Measurements from ENCODE around the gene SIL1. TPM values are rescaled to one million over a fixed set of nuclear protein-coding genes. Genes with fewer than 3 reads are reported as not detected.

The SIL1 gene
- total RNA-seq, 1 donor from 2014 or later, result 31.1 TPM

DNA sequence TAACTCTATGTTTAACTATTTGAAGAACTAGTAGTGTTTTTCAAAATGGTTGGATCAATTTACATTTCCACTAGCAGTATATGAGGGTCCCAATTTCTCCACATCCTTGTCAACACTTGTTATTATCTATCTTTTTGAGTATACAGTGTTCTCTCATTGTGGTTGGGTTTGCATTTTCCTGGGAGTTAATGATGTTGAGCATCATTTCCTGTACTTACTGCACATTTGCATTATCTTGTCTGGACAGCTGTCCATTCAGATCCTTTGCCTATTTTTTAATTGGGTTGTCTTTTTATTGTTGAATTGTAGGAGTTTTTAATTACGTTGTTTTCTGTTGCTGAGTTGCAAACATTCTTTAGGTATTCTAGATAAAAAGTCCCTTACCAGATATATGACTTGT, 219.6 kb downstream of the SIL1 start:
- Mint-ChIP-seq H3K4me1 (peaks cover 33% of the 10 kb centered on the region), H3K4me3 (no peak overlapping the region), H3K9me3 (no peaks in the 10 kb centered on the region), H3K27ac (no peak overlapping the region), H3K36me3 (ENCODE audit: low read depth) (no peaks in the 10 kb centered on the region), H3K27me3 (no peaks in the 10 kb centered on the region)
- DNase-seq, result no peak
- intact Hi-C loops (cut with micrococcal nuclease), result no loop called here

DNA sequence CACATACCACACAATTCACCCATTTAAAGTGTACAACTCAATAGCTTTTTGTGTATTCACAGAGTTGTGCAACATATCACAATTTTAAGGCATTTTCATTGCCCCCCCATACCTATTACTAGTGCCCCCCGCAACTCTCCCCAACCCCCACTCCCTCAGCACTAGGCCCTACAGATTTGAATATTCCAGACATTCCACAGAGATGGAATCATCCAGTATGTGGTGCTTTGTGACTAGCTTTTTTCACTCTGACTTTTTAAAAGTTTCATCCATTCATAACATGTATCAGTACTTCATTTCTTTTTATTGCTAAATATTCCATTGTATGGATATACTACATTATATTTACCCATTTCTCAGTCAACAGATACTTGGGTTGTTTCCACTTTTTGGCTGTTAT, 220.1 kb downstream of the SIL1 start:
- H3K27me3 Mint-ChIP-seq, result no peaks in the 10 kb centered on the region
- H3K4me3 Mint-ChIP-seq, result no peak overlapping the region

DNA sequence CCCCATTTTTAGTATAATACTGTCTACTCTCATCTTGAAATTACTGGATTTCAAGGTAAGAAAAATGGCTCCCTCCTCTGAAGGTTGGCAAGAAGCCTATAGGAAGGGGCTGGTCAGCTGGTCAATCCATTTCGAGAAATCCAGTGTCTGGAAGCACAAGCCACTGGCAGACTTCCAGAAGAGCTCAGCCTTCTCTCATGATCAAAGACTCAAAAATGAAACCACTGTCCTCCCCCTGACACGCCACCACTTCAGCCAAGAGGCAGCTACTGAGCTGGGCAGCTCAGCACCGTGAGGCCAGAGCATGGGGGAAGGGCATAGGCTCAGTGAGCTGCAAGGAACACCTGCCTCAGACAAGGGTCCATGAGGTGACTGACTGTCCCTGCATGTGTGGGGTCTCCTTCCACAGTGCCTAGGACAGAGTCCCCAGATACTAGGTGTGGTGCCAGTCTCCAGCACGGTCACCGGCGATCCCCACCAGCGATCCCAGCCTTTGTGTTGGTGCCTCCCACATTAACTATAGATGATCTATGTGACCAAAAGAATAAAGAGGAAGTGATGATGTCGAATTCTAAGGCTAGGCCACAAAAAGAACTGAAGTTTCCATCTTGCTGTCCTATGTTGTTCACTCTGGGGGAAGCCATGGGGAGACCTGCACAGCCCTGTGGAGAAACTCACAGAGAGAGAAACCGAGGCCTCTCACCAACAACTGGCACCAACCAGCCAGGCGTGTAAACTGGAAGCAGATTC, 222.9 kb downstream of the SIL1 start:
- Mint-ChIP-seq H3K9me3 (no peaks in the 10 kb centered on the region), H3K4me1 (peaks cover 16% of the 10 kb centered on the region), H3K36me3 (ENCODE audit: low read depth) (no peaks in the 10 kb centered on the region), H3K4me3 (no peak overlapping the region), H3K27ac (no peak overlapping the region), H3K27me3 (no peaks in the 10 kb centered on the region)
- no peak for DNase-seq
- intact Hi-C loops (cut with micrococcal nuclease), result no loop called here

More for the DNA sequence above, 220.1 kb downstream of the SIL1 start:
- intact Hi-C loops (cut with micrococcal nuclease), result no loop called here
- H3K4me1 Mint-ChIP-seq, result peaks cover 33% of the 10 kb centered on the region
- no peak overlapping the region for H3K27ac Mint-ChIP-seq
- H3K9me3 Mint-ChIP-seq, result no peaks in the 10 kb centered on the region
- no peaks in the 10 kb centered on the region for H3K36me3 Mint-ChIP-seq (ENCODE audit: low read depth)
- DNase-seq, result no peak

DNA sequence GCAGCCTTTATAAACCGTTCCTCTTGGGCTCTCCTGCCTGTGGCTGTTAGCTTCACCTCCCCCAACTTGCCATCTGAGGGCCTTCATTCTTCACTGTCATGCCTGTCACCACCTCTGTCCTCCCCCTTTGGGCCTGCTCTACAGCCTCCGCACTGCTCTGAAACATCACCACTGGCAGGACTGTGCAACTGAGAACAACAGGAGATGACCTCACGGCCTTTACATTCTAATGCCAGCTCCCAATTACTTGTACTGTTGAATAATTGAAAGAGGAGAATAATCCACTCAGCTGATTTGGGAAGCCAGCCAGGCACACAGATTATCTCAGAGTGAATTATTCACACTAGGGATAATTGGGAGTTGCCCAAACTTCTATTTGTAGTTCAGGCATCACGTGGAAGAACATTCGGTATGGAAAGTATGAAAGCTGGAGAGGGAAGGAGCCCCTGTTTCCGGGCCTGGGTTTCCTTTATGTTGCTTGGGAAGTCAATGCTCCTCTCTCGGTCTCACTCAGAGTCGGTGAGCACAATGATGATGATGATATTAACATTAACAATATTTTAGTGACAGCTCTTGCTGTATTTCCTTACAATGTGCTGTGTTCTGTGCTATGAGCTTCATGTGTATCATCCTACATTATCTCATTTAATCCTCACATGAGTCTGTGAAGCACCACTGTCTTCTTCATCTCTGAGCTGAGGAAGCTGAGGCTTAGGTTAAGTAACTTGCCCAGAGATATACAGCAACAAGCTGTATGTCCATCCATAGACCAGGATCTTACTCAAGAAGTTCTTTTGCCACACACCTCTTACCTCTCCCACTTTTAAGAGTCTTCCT, 223.7 kb downstream of the SIL1 start:
- Mint-ChIP-seq H3K9me3 (no peaks in the 10 kb centered on the region), H3K27me3 (no peaks in the 10 kb centered on the region), H3K27ac (no peak overlapping the region), H3K36me3 (ENCODE audit: low read depth) (no peaks in the 10 kb centered on the region), H3K4me1 (peaks cover 8% of the 10 kb centered on the region), H3K4me3 (no peak overlapping the region)
- no peak for DNase-seq
- intact Hi-C loops (cut with micrococcal nuclease), result no loop called here

DNA sequence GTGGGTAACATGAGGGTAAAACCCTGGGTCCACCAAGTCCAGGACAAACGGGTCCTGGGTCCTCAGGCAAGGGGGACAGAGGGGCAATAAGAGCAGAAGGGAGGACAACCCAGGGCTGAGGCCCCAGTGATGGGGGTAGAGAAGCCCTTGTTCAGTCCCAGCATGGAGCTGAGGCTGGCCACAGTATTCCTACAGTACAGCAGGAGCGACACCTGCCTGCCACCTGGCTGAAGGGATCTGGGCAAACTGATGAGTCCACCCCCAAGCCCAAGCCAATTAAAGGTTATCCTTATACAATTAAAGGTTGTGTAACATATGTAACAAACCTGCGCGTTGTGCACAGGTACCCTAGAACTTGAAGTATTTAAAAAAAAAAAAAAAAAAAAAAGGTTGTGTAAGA, 225.3 kb downstream of the SIL1 start:
- intact Hi-C loops (cut with micrococcal nuclease), result no loop called here
- H3K27ac Mint-ChIP-seq, result no peak overlapping the region
- H3K27me3 Mint-ChIP-seq, result no peaks in the 10 kb centered on the region
- no peaks in the 10 kb centered on the region for H3K9me3 Mint-ChIP-seq
- no peak for DNase-seq
- peaks cover 3% of the 10 kb centered on the region for H3K4me1 Mint-ChIP-seq
- H3K4me3 Mint-ChIP-seq, result no peak overlapping the region
- no peaks in the 10 kb centered on the region for H3K36me3 Mint-ChIP-seq (ENCODE audit: low read depth)

DNA sequence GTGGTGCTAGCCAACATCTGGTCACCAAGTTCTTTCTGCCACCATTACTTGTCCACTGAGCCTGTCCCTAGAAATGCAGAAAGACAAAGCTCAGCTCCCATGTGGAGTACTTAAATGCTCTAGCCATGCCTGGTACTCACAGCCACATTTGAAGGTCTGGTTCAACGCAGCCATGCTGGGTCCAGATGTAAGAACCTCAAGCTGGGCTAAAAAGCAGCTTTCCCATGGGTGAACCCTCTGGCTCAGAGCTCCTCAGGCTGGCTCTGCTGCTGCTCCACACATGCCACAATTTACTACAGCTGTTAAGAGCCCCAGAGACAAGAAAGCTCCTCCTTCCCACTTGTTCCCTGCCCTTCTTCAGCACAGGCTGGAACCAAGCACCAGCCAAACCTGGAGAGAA, 225.9 kb downstream of the SIL1 start:
- no peaks in the 10 kb centered on the region for H3K9me3 Mint-ChIP-seq
- intact Hi-C loops (cut with micrococcal nuclease), result no loop called here
- peaks cover 3% of the 10 kb centered on the region for H3K4me1 Mint-ChIP-seq
- H3K36me3 Mint-ChIP-seq (ENCODE audit: low read depth), result no peaks in the 10 kb centered on the region
- no peaks in the 10 kb centered on the region for H3K27me3 Mint-ChIP-seq
- no peak for DNase-seq
- H3K4me3 Mint-ChIP-seq, result no peak overlapping the region
- H3K27ac Mint-ChIP-seq, result no peak overlapping the region

DNA sequence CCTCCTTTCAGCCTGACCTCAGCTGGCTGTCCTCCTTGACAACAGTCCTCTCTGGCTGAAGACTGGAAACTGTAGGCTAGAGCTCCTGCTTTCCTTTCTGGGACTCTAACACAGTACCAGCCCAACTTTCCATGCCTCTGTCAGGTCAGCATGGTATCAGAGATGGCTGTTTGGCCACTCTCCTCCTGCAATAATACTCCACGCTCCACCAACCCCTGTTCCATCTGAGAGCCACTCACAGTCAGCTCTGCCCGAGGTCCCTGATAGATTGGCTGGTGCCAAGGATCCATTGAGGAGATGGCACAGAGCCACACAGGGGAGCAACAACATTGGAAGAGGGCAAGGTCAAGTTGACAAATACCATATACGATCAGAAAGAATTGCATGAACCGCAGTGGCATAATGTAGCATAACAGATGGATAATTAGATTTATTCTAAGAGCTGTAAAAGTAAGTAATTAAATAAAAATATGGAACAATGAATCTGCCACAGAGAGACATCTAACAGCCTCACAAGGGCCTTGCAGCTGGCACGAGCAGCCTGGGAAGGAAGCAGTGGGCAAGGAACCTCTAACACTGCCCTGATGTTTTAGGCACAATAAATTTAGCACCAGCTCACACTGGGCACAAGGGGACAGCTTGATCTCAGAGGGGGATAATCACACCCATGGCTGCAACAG, 228.7 kb downstream of the SIL1 start:
- H3K27ac Mint-ChIP-seq, result no peak overlapping the region

DNA sequence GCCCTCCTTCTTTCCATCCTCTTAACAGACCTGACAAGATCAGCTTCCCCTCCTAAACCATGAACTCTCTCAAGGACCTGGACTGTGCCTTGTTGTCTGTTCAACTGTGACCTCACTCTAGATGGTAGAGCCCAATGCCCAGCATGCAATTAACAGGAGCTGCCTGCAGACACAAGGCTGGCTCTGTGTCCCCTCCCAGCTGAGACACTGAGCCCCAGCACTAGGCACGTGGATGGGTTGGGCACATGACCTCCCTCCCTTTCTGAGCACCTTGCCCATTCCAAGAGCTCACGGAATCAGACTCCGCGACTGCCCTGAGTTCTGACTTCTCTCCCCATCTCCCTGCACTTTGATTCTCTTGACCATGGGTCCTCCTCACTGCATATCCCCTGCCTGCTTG, 229.6 kb downstream of the SIL1 start:
- Mint-ChIP-seq H3K27ac (no peak overlapping the region), H3K9me3 (no peaks in the 10 kb centered on the region), H3K36me3 (ENCODE audit: low read depth) (no peaks in the 10 kb centered on the region), H3K4me1 (no peaks in the 10 kb centered on the region), H3K27me3 (no peaks in the 10 kb centered on the region), H3K4me3 (no peak overlapping the region)
- DNase-seq, result no peak
- intact Hi-C loops (cut with micrococcal nuclease), result no loop called here

More for the DNA sequence above, 228.7 kb downstream of the SIL1 start:
- no peaks in the 10 kb centered on the region for H3K4me1 Mint-ChIP-seq
- no peaks in the 10 kb centered on the region for H3K27me3 Mint-ChIP-seq
- H3K36me3 Mint-ChIP-seq (ENCODE audit: low read depth), result no peaks in the 10 kb centered on the region
- H3K4me3 Mint-ChIP-seq, result no peak overlapping the region
- H3K9me3 Mint-ChIP-seq, result no peaks in the 10 kb centered on the region
- intact Hi-C loops (cut with micrococcal nuclease), result no loop called here
- no peak for DNase-seq

DNA sequence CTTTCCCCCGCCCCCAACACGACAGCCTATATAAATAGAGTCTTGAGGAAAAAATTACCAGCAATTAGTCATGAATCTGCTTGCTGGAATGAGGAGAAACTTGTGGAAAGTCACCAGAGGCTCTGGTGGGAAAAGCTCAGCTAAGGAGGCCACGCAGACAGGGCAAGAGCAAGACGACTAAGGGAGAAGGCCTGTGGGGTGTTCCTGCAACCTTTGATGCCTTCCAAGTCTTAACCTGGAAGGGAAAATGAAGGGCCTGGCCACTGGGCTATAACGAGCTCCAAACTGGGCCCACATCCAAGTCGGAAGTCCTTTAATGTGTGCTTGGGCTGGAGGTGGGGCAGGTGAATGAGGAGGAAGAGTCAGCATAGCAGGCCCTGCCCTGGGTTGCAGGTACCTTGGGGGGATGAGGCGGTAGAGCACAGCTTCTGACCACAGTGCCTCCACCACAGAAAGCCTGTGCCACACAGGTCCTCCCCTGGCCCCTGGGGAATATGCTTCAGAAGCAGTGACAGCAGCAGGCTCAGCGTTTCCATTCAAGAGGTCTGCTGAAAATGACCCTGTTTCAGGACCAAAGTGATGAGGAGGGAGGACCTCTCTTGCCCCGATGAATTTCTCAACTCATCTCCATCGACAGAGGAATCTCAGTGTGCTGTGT, 230.2 kb downstream of the SIL1 start:
- Mint-ChIP-seq H3K27ac (no peak overlapping the region), H3K4me1 (no peaks in the 10 kb centered on the region), H3K36me3 (ENCODE audit: low read depth) (no peaks in the 10 kb centered on the region), H3K27me3 (no peaks in the 10 kb centered on the region), H3K9me3 (no peaks in the 10 kb centered on the region), H3K4me3 (no peak overlapping the region)
- intact Hi-C loops (cut with micrococcal nuclease), result no loop called here
- DNase-seq, result no peak

DNA sequence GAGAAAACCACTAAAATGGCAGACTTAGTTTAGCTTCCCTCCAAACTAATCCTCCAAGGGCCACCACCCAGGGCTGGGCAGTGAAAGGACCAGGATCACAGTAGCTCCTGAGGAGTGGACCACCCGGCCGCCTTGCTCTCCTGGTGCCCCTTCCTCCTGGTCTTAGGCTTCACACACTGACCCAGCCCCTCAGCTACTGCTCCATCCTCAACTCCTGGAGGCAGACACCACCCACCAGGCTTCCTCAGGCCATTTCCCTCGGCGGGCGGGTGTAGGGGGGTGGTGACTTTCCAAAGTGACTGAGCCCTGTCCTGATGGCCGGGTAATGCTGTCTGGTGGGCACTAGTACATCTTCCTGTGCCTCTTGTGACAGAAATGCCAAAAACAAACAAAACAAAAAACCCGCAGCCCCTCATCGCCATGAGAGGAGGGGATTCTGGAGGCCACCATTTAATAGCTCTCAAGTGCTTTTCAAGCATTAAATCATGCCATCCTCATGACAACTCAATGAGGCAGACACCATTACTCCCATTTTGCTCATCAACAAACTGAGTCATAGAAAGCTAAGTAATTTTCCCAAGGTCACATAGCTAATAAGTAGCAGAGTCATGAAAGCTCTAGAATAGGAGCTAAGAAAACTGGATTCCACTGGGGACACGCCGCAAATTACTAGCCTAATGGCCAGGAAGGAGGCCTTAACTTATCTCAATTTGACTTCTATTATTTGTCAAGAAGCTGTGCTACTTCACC, 231.8 kb downstream of the SIL1 start:
- Mint-ChIP-seq H3K4me1 (no peaks in the 10 kb centered on the region), H3K4me3 (no peak overlapping the region), H3K27me3 (no peaks in the 10 kb centered on the region), H3K9me3 (no peaks in the 10 kb centered on the region), H3K27ac (no peak overlapping the region), H3K36me3 (ENCODE audit: low read depth) (no peaks in the 10 kb centered on the region)
- no peak for DNase-seq
- intact Hi-C loops (cut with micrococcal nuclease), result no loop called here

DNA sequence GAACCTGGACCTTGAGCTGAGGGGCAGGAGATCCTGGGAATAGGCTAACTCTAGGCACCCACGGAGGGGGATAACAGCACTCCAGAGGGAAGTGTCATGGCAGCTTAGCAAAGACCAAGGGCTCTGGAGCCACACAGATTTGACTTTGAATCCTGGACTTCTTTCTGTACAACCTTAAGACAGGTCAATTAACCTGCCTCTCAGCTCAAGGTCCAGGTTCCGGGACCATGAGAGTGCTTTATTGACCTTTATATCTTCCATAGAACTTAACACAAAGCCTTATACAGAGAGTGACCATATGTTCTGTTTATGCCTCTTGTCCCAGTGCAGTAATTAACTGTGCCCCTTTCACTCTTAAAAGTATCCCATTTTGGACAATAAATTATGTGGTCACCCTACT, 232.5 kb downstream of the SIL1 start:
- intact Hi-C loops (cut with micrococcal nuclease), result no loop called here
- no peaks in the 10 kb centered on the region for H3K4me1 Mint-ChIP-seq
- no peak overlapping the region for H3K27ac Mint-ChIP-seq
- H3K36me3 Mint-ChIP-seq (ENCODE audit: low read depth), result no peaks in the 10 kb centered on the region
- no peak overlapping the region for H3K4me3 Mint-ChIP-seq
- no peaks in the 10 kb centered on the region for H3K27me3 Mint-ChIP-seq
- DNase-seq, result no peak
- no peaks in the 10 kb centered on the region for H3K9me3 Mint-ChIP-seq

DNA sequence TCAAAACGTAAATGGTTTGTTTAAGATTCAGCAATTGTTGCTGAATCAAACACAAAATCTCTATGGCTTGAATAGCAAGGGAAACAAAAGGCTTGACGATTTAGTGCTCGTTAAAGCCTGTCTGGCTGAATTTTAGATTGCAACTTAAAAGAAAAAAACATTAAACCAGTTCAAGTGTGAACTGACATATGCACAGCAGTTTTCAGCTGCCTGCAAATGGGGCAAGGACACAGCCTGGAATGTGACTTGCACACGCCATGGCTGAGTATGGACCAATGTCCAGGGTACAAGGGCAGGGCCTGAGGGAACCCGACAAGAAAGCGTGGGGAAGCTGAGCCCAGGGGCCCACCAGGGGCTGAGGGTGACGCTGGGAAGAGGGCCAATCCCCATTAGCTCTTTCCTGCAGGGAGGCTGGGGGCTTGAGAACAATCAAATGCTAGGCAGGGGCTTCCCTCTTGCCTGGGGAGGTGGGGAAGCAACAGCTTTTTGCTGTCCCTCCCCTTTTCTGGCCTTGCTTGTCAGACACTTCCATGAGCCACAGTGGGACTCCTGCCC, 233.4 kb downstream of the SIL1 start:
- no peaks in the 10 kb centered on the region for H3K4me1 Mint-ChIP-seq
- H3K4me3 Mint-ChIP-seq, result no peak overlapping the region

DNA sequence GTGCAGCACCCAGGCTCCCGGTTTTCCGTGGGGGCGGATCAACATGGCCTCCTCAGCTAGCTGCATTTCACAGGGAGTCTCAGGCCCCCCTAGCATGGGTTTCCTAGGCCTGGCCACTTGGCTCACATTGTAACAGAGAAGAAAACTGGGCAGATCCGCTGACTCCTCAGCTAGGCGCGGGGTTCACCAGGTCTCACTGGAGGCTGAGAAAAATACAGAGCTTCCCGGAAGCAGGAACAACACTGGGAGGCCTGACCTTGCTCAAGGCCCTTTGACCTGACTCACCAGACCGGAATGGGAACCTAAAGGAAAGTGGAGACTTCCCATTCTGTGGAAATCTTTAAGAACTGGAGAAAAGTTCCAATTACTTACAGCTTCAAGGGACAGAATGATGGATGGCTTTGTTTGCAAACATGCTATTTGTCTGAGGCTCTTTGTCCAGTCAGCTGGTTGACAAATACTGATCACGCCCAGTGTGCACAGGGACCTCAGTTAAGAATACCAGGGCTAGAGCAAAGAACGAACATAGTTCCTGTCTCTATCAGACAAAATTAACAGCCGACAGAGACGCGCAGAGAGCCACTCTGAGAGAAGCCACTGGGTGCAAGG, 234.3 kb downstream of the SIL1 start:
- intact Hi-C loops (cut with micrococcal nuclease), result no loop called here
- Mint-ChIP-seq H3K36me3 (ENCODE audit: low read depth) (no peaks in the 10 kb centered on the region), H3K9me3 (no peaks in the 10 kb centered on the region), H3K4me3 (no peak overlapping the region), H3K27ac (no peak overlapping the region), H3K27me3 (no peaks in the 10 kb centered on the region), H3K4me1 (no peaks in the 10 kb centered on the region)
- DNase-seq, result no peak

More for the DNA sequence above, 233.4 kb downstream of the SIL1 start:
- no peak overlapping the region for H3K27ac Mint-ChIP-seq
- no peaks in the 10 kb centered on the region for H3K9me3 Mint-ChIP-seq
- H3K27me3 Mint-ChIP-seq, result no peaks in the 10 kb centered on the region
- intact Hi-C loops (cut with micrococcal nuclease), result no loop called here
- DNase-seq, result no peak
- no peaks in the 10 kb centered on the region for H3K36me3 Mint-ChIP-seq (ENCODE audit: low read depth)
